HepG2 (cell line): Measurements from ENCODE around the gene PIK3CG. TPM values are rescaled to one million over a fixed set of nuclear protein-coding genes. Genes with fewer than 3 reads are reported as not detected.
"Not testable (repeated sequence)": the region's sequence is repeated elsewhere in the genome, so short reads cannot be mapped to it uniquely, and the experiment has no call there.

Experiments used
- ATAC-seq: fragments of 200-7000 bp; cut with Tn5 transposase; 3 replicates; pipeline ENCODE4 v1.9.1; 2020; ENCODE audit warnings: mild to moderate bottlenecking, moderate library complexity
- BruUV-seq: library from RNA; stranded (reverse); fragments of 400-500 nt; replicated peaks from 2 replicates; lab custom pipeline; 2021; lab: Mats Ljungman, UMichigan
- CTCF ChIA-PET: fragments of 300-600 bp; formaldehyde crosslinking; extraction: SDS; loops from one replicate; lab custom pipeline; 2021; ENCODE audit warnings: low total read pairs, inconsistent platforms, low intra/inter-chr PET ratio; lab: Yijun Ruan, JAX
- POLR2A ChIA-PET: fragments of 350-600 bp; sonication (Branson Sonifier 250); formaldehyde crosslinking; loops from one replicate; lab custom pipeline; 2020; ENCODE audit warnings: antibody characterized with exemption, inconsistent platforms; lab: Yijun Ruan, JAX
- DNase-seq: peaks from one replicate; pipeline ENCODE4 v3.0.0-alpha.2; 2015; ENCODE audit warnings: low spot score
- FAIRE-seq: peaks from 3 replicates; lab custom pipeline; 2011; peaks lifted over from hg19 to GRCh38; lab: Jason Lieb, UNC
- H2AFZ ChIP-seq: one replicate; pipeline ENCODE4 v1.6.1; 2011; ENCODE audit warnings: low read length, inconsistent platforms
- H3K27ac ChIP-seq: fragments of 300-600 bp; 3 replicates; pipeline ENCODE4 v1.8.0; 2011; ENCODE audit warnings: mixed run types, mild to moderate bottlenecking, mixed read lengths, low read length, inconsistent platforms; ENCODE audit not compliant: insufficient read depth; ENCODE audit errors: extremely low read length
- H3K27me3 ChIP-seq, 2 experiments: fragments of 200-600 bp in 1 of 2; 2 replicates in 1 of 2; 3 replicates in 1 of 2; pipeline versions ENCODE4 v1.6.0 to v1.8.0; 2011; ENCODE audit warnings: low read length in 2 of 2, mild to moderate bottlenecking in 2 of 2, moderate library complexity in 2 of 2, inconsistent platforms in 1 of 2; ENCODE audit not compliant: insufficient read depth in 2 of 2, control insufficient read depth in 1 of 2
- H3K36me3 ChIP-seq, 2 experiments: fragments of 200-600 bp in 1 of 2; replicated peaks in 1 of 2; 2 replicates in 1 of 2; 3 replicates in 1 of 2; pipeline versions ENCODE4 v1.5.1 to v1.8.0; 2011; ENCODE audit warnings: low read length in 2 of 2, inconsistent platforms in 1 of 2; ENCODE audit not compliant: insufficient read depth in 2 of 2, control insufficient read depth in 1 of 2
- H3K4me1 ChIP-seq: 2 replicates; pipeline ENCODE4 v1.5.1; 2012; ENCODE audit warnings: low read length, inconsistent platforms; ENCODE audit not compliant: insufficient read depth
- H3K4me2 ChIP-seq: 2 replicates; pipeline ENCODE4 v1.6.0; 2011; ENCODE audit warnings: low read depth, low read length, inconsistent platforms
- H3K4me3 ChIP-seq, 3 experiments: fragments of 200-600 bp in 1 of 3; sonication (generic), shearing (Covaris generic) in 1 of 3; replicated peaks in 1 of 3; 2 replicates each; pipeline ENCODE4 v1.5.1; 2011 to 2016; ENCODE audit warnings: low read length in 3 of 3, inconsistent platforms in 2 of 3, low read depth in 2 of 3, mild to moderate bottlenecking in 2 of 3, control low read depth in 1 of 3, mixed read lengths in 1 of 3; ENCODE audit not compliant: insufficient read depth in 1 of 3
- H3K79me2 ChIP-seq: one replicate; pipeline ENCODE4 v1.6.1; 2011; ENCODE audit warnings: low read length, inconsistent platforms; ENCODE audit not compliant: insufficient read depth
- H3K9ac ChIP-seq: 2 replicates; pipeline ENCODE4 v1.6.0; 2011; ENCODE audit warnings: mild to moderate bottlenecking, low read depth, low read length, inconsistent platforms; ENCODE audit not compliant: insufficient read depth
- H3K9me3 ChIP-seq: 2 replicates; pipeline ENCODE4 v1.5.1; 2012; ENCODE audit warnings: mild to moderate bottlenecking, low read length
- H4K20me1 ChIP-seq: 2 replicates; pipeline ENCODE4 v1.6.0; 2011; ENCODE audit warnings: inconsistent platforms, mild to moderate bottlenecking, low read length, moderate library complexity; ENCODE audit not compliant: insufficient read depth
- DPF2 ChIP-seq: sonication (generic); formaldehyde crosslinking; IDR thresholded peaks from 2 replicates; pipeline ENCODE4 v1.4.0; 2020; ENCODE audit warnings: mild to moderate bottlenecking, low read depth, missing genetic modification reagents, borderline replicate concordance
- PHF5A ChIP-seq: IDR thresholded peaks from one replicate; pipeline ENCODE4 v1.6.1; 2018; ENCODE audit warnings: low read depth, missing genetic modification reagents; ENCODE audit not compliant: unreplicated experiment
- XBP1 ChIP-seq: sonication (generic); formaldehyde crosslinking; IDR thresholded peaks from 2 replicates; pipeline ENCODE4 v1.5.0; 2020; ENCODE audit warnings: missing genetic modification reagents
- ZEB1 ChIP-seq: IDR thresholded peaks from 2 replicates; pipeline ENCODE4 v1.6.1; 2012; ENCODE audit warnings: mild to moderate bottlenecking, low read depth, inconsistent platforms; ENCODE audit not compliant: insufficient replicate concordance
- ZSCAN20 ChIP-seq: sonication (generic); formaldehyde crosslinking; IDR thresholded peaks from 2 replicates; pipeline ENCODE4 v1.4.0; 2020; ENCODE audit warnings: missing genetic modification reagents, mild to moderate bottlenecking, borderline replicate concordance
- ZSCAN9 ChIP-seq: IDR thresholded peaks from 2 replicates; pipeline ENCODE4 v1.6.1; 2016; ENCODE audit warnings: borderline replicate concordance
- WGBS: methylation state at CpG from one replicate; pipeline ENCODE4 v1.1.6; 2017; ENCODE audit warnings: low lambda C conversion rate; 5-methylcytosine and 5-hydroxymethylcytosine counted together
- in situ Hi-C: cut with HindIII; loops from 2 replicates; pipeline ENCODE4 v1.10.0; 2017; ENCODE audit warnings: low pct_unique_long_range_greater_than_20kb; ENCODE audit not compliant: extremely low pct_ligation_motif_present
- intact Hi-C: fragments of 100-400 bp; cut with micrococcal nuclease; formaldehyde crosslinking; loops from one replicate; pipeline ENCODE4 v1.10.0; 2022; ENCODE audit not compliant: unreplicated experiment
- polyA plus RNA-seq, 8 experiments: library from polyadenylated mRNA; depleted of rRNA in 3 of 8; stranded (reverse) in 7 of 8; unstranded in 1 of 8; fragments of >200 nt; fragmentation: Illumina TruSeq in 4 of 8; extraction: Trizol in 4 of 8; gene quantifications; 2 replicates each; pipeline versions ENCODE4 v1.2.1 to v1.2.3, GENCODE V29; 2011 to 2016; ENCODE audit warnings: low read depth in 4 of 8, missing spikeins in 1 of 8, mixed read lengths in 1 of 8; ENCODE audit not compliant: insufficient read depth in 1 of 8
- total RNA-seq, 5 experiments: library from RNA; depleted of rRNA; stranded (reverse); fragments of >200 nt; fragmentation: Illumina TruSeq; extraction: Trizol; gene quantifications; 2 replicates each; pipeline ENCODE4 v1.2.3, GENCODE V29; 2016; ENCODE audit warnings: low read depth in 1 of 5

PIK3CG gene
- total and polyA plus RNA-seq, 2 of the 13 experiments (the other 11 are each of a cell fraction or from before 2014, with no cell fraction given) = not detected

- Histone ChIP-seq H3K4me2 (no peak overlapping the region), H3K79me2 (no peaks in the 10 kb centered on the region), H3K4me1 (no peaks in the 10 kb centered on the region), H3K4me3 (no peak overlapping the region), H3K9ac (no peak overlapping the region), H3K36me3 (no peaks in the 10 kb centered on the region), H2AFZ (no peak overlapping the region), H4K20me1 (no peaks in the 10 kb centered on the region), H3K27me3 (no peaks in the 10 kb centered on the region), H3K9me3 (no peaks in the 10 kb centered on the region), H3K27ac (no peak overlapping the region)
- intact Hi-C loops = no loop called here
- CTCF ChIA-PET = no interaction called here
- FAIRE-seq (no peak), ATAC-seq (no peak), DNase-seq (no peak)
- POLR2A ChIA-PET = no interaction called here
- 4% methylated on average over 2 of the region's 2 CpGs for WGBS
- in situ Hi-C loops = no loop called here
- TF ChIP-seq ZSCAN20 = no peak
- TF ChIP-seq DPF2 = no peak
- no peak for TF ChIP-seq ZSCAN9
- no peak for TF ChIP-seq PHF5A (CRISPR knock-in tag)
- TF ChIP-seq ZEB1 = no peak
- no peak for TF ChIP-seq XBP1 (CRISPR knock-in tag)
- BruUV-seq = no TSS peak
These were observed 62.5 kb downstream of the PIK3CG start for GRCh38 chr7:106927536-106927935.

- H3K27ac ChIP-seq, in situ Hi-C loops, CTCF ChIA-PET, ATAC-seq, H2AFZ ChIP-seq, DNase-seq, BruUV-seq, H3K9ac ChIP-seq, H3K4me2 ChIP-seq, H3K4me3 ChIP-seq, POLR2A ChIA-PET, H3K27me3 ChIP-seq, H4K20me1 ChIP-seq, FAIRE-seq, H3K9me3 ChIP-seq, H3K79me2 ChIP-seq, H3K36me3 ChIP-seq, intact Hi-C loops, H3K4me1 ChIP-seq: not testable (repeated sequence)
- WGBS = 16% methylated on average over 2 of the region's 2 CpGs
These were observed 64.5 kb downstream of the PIK3CG start for GRCh38 chr7:106929616-106930015.
